RWPE1 (cell line): ENCODE data around the gene DLGAP3.
"Not testable (repeated sequence)": the region's sequence is repeated elsewhere in the genome, so short reads cannot be mapped to it uniquely, and the experiment has no call there.

Source experiments
- CTCF ChIA-PET: fragments of 350-600 bp; sonication (Branson Sonifier 250); formaldehyde crosslinking; extraction: SDS; loops from one replicate; lab custom pipeline; 2021; lab: Yijun Ruan, JAX
- POLR2A ChIA-PET: fragments of 400-600 bp; formaldehyde crosslinking; extraction: SDS; loops from one replicate; lab custom pipeline; 2020; ENCODE audit warnings: antibody characterized with exemption; ENCODE audit not compliant: low non-redundant PET; lab: Yijun Ruan, JAX
- DNase-seq: peaks from one replicate; pipeline ENCODE4 v3.0.0; 2012; ENCODE audit warnings: low spot score
- H3K27ac ChIP-seq: fragments of 450-650 bp; 2 replicates; pipeline ENCODE4 v1.5.1; 2017
- TF ChIP-seq, protein P1 (sequence below): fragments of 450-650 bp; conservative IDR thresholded peaks from 2 replicates; pipeline ENCODE4 v1.5.1; 2017; ENCODE audit warnings: low read depth, mild to moderate bottlenecking

Gene DLGAP3

DNA sequence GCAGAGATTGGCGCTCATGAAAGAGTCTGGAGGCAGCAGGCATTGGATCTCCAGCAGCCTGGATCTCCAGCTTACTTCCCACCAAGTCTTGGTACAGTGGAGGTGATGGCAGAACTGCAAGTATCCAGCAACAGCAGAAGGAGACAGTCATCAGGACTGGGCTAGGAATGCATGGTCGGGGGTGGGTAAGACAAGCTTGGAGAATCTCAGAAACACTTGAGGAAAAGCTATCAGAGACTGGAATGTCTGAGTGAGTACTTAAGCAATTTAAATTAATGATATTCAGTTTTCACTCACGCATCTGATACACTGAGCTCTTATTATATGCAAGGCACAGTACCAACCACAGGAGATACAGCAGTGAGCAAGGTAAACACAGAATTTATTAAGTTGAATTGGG lies 45.9 kb upstream of the DLGAP3 start:
- ChIA-PET CTCF (interaction anchor here (0.6 to 1.0 kb wide), 4 partner anchors 9 to 741 kb away, joined by 3 read pairs; no protein-coding TSS in a partner anchor), POLR2A (no interaction called here)
- TF ChIP-seq, protein P1, sequence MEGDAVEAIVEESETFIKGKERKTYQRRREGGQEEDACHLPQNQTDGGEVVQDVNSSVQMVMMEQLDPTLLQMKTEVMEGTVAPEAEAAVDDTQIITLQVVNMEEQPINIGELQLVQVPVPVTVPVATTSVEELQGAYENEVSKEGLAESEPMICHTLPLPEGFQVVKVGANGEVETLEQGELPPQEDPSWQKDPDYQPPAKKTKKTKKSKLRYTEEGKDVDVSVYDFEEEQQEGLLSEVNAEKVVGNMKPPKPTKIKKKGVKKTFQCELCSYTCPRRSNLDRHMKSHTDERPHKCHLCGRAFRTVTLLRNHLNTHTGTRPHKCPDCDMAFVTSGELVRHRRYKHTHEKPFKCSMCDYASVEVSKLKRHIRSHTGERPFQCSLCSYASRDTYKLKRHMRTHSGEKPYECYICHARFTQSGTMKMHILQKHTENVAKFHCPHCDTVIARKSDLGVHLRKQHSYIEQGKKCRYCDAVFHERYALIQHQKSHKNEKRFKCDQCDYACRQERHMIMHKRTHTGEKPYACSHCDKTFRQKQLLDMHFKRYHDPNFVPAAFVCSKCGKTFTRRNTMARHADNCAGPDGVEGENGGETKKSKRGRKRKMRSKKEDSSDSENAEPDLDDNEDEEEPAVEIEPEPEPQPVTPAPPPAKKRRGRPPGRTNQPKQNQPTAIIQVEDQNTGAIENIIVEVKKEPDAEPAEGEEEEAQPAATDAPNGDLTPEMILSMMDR = no peak
- no peak overlapping the region for H3K27ac ChIP-seq
- no peak for DNase-seq

DNA sequence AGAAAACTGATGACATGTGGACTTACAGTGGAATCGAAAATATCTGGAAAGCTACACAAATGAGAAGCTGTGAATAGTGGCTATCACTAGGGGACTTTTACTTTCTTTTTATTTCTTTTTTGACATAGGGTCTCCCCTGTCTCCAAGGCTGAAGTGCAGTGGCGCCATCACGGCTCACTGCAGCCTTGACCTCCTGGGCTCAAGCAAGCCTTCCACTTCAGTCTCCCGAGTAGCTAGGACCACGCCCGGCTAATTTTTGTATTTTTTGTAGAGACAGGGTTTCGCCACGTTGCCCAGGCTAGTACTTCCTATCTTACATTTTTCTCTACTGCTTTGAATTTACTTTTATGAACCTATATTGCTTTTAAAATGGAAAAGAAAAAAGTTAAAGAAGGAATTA lies 45.2 kb upstream of the DLGAP3 start:
- ChIA-PET CTCF (interaction anchor here (0.6 kb wide), 1 partner anchor 252 kb away, joined by 3 read pairs; no protein-coding TSS in a partner anchor), POLR2A (no interaction called here)
- TF ChIP-seq, protein P1 = no peak
- DNase-seq = no peak
- no peak overlapping the region for H3K27ac ChIP-seq

DNA sequence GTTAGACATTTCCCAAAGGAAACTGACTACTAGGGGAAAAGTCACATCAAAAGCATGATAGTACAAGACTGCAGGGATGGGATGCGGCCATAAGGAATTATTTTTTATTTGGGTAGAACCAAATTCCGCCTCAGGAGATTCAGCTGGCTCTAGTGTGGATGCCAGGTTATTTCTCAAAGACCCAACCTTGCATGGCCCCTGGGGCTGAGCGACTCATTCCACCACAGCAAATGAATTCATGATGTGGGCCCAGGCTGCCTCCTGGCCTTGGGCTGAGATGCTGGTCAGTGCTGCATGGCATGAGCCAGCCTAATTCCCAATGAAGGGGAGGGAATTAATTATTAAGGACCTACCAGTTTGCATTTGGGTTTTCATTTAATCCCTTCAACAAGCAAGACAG lies 43.9 kb upstream of the DLGAP3 start:
- TF ChIP-seq, protein P1 = no peak
- ChIA-PET CTCF (no interaction called here), POLR2A (no interaction called here)
- no peak for DNase-seq
- H3K27ac ChIP-seq = no peak overlapping the region

DNA sequence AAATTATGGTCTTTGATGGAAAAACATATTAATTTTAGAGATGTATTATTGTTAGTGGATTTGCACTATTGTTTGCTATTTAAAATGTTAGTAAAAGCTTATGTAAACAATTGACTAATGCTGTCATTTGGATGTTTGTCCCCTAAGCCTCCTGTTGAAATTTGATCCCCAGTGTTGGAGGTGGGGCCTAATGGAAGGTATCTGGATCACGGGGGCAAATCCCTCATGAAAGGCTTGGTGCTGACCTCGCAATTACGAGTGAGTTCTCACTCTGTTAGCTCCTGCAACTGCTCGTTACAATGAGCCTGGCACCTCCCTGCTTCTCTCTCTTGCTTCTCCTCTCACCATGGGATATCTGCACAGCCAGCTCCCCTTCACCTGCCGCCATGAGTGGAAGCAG lies 41.4 kb upstream of the DLGAP3 start:
- ChIA-PET CTCF (no interaction called here), POLR2A (no interaction called here)
- no peak for DNase-seq
- H3K27ac ChIP-seq = no peak overlapping the region
- TF ChIP-seq, protein P1 = no peak

DNA sequence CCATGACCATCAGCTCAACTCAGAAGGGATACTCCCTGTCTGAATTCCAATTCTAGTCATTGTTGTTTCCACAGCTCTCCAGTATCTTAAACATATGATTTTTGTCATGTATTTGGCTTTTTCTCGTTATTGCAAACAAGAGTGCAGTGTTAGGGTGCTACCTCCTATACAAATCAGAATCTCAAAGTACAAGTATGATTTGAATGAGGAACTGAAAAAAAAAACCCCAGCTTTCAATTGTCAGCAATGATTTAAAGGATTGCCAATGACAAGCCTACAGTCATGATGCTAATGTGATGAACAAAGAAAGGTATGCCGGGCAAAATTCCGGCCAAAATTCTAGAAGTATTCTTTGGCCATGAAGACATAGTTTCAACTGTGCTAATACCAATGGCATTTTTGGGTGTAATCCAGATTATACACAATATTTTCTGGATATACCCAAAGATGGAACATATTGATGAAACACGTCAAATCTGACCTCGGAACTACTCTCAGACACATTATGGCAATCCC lies 40.8 kb upstream of the DLGAP3 start:
- H3K27ac ChIP-seq = no peak overlapping the region
- ChIA-PET CTCF (no interaction called here), POLR2A (no interaction called here)
- TF ChIP-seq, protein P1 = no peak
- DNase-seq = no peak

DNA sequence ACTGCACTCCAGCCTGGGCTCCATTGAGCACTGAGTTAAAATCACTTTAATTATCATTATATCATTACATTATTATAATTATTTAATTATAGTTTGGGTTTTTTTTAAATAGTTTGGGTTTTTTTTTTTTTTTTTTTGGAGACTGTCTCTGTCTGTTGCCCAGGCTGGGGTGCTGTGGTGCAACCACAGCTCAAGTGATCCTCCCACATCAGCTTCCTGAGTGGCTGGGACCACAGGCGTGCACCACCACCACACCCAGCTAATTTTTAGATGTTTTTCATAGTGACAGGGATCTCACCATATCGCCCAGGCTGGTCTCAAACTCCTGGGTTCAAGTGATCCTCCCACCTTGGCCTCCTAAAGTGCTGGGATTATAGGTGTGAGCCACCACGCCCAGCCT lies 38.8 kb upstream of the DLGAP3 start:
- DNase-seq, H3K27ac ChIP-seq, POLR2A ChIA-PET, CTCF ChIA-PET: not testable (repeated sequence)

GRCh38 chr1:34967672-34968071 lies 38.2 kb upstream of the DLGAP3 start:
- CTCF ChIA-PET, H3K27ac ChIP-seq, POLR2A ChIA-PET, DNase-seq: not testable (repeated sequence)

GRCh38 chr1:34965597-34965996 lies 36.1 kb upstream of the DLGAP3 start:
- POLR2A ChIA-PET = no interaction called here
- no peak overlapping the region for H3K27ac ChIP-seq
- TF ChIP-seq, protein P1 = no peak
- CTCF ChIA-PET = no interaction called here
- DNase-seq = no peak
